GM12878 (cell line): ENCODE data around the gene EGFR. TPM values are rescaled to one million over a fixed set of nuclear protein-coding genes. Genes with fewer than 3 reads are reported as not detected.

Experiments used
- ATAC-seq: fragments of 200-7000 bp; cut with Tn5 transposase; 3 replicates; pipeline ENCODE4 v1.9.1; 2020; ENCODE audit warnings: mild to moderate bottlenecking, moderate library complexity
- BruUV-seq: library from RNA; stranded (reverse); fragments of 400-500 nt; replicated peaks from 2 replicates; lab custom pipeline; 2021; lab: Mats Ljungman, UMichigan
- CTCF ChIA-PET: fragments of 300-600 bp; sonication (Branson Sonifier 250); formaldehyde crosslinking; extraction: SDS; loops from one replicate; lab custom pipeline; 2021; ENCODE audit warnings: inconsistent platforms; lab: Yijun Ruan, JAX
- POLR2A ChIA-PET: fragments of 350-600 bp; formaldehyde crosslinking; extraction: SDS; loops from one replicate; lab custom pipeline; 2021; ENCODE audit warnings: inconsistent platforms; lab: Charles Lee
- RAD21 ChIA-PET: fragments of 300-600 bp; sonication (Branson Sonifier 250); formaldehyde crosslinking; loops from one replicate; lab custom pipeline; 2023; ENCODE audit warnings: antibody characterized with exemption; ENCODE audit not compliant: unreplicated experiment; lab: Charles Lee
- SMC1A ChIA-PET: fragments of 300-600 bp; sonication (Branson Sonifier 250); formaldehyde crosslinking; loops from one replicate; lab custom pipeline; 2023; ENCODE audit not compliant: unreplicated experiment, uncharacterized antibody; lab: Charles Lee
- DNase-seq: peaks from one replicate; pipeline ENCODE4 v3.0.0-alpha.2; 2011; ENCODE audit warnings: low read depth, low spot score
- FAIRE-seq: peaks from 3 replicates; lab custom pipeline; 2011; peaks lifted over from hg19 to GRCh38; lab: Jason Lieb, UNC
- H2AFZ ChIP-seq: 2 replicates; pipeline ENCODE4 v1.6.0; 2011; ENCODE audit warnings: low read depth, low read length, control low read depth; ENCODE audit not compliant: control insufficient read depth
- H3K27ac ChIP-seq: 2 replicates; pipeline ENCODE4 v1.5.1; 2011; ENCODE audit warnings: control low read depth; ENCODE audit not compliant: control insufficient read depth, insufficient read depth
- H3K27me3 ChIP-seq, 2 experiments: replicated peaks in 1 of 2; 2 replicates each; pipeline versions ENCODE4 v1.6.0 to v1.6.1; 2011; ENCODE audit warnings: low read length in 1 of 2; ENCODE audit not compliant: control insufficient read depth in 2 of 2, insufficient read depth in 2 of 2
- H3K36me3 ChIP-seq, 2 experiments: 2 replicates each; pipeline ENCODE4 v1.5.1; 2011; ENCODE audit warnings: low read length in 1 of 2; ENCODE audit not compliant: control insufficient read depth in 2 of 2, insufficient read depth in 2 of 2
- H3K4me1 ChIP-seq: 2 replicates; pipeline ENCODE4 v1.6.1; 2011; ENCODE audit warnings: mild to moderate bottlenecking, low read length, moderate library complexity, mixed read lengths; ENCODE audit not compliant: control insufficient read depth, insufficient read depth
- H3K4me2 ChIP-seq: 2 replicates; pipeline ENCODE4 v1.6.0; 2011; ENCODE audit warnings: control low read depth; ENCODE audit not compliant: control insufficient read depth, insufficient read depth
- H3K4me3 ChIP-seq: fragments of 200-600 bp; sonication (generic); 2 replicates; pipeline ENCODE4 v1.5.1; 2016
- H3K79me2 ChIP-seq: 2 replicates; pipeline ENCODE4 v1.6.0; 2011; ENCODE audit warnings: low read length; ENCODE audit not compliant: control insufficient read depth, insufficient read depth
- H3K9ac ChIP-seq: 2 replicates; pipeline ENCODE4 v1.8.0; 2011; ENCODE audit warnings: low read length, control low read depth, mixed read lengths; ENCODE audit not compliant: control insufficient read depth, insufficient read depth
- H3K9me3 ChIP-seq: replicated peaks from 3 replicates; pipeline ENCODE4 v1.5.1; 2011; ENCODE audit warnings: mild to moderate bottlenecking, low read length; ENCODE audit not compliant: control insufficient read depth, insufficient read depth
- H4K20me1 ChIP-seq: 2 replicates; pipeline ENCODE4 v1.6.0; 2011; ENCODE audit not compliant: control insufficient read depth, insufficient read depth
- CBFB ChIP-seq: IDR thresholded peaks from 2 replicates; pipeline ENCODE4 v1.6.1; 2016; ENCODE audit warnings: antibody characterized with exemption, low read depth
- CHD2 ChIP-seq: IDR thresholded peaks from 2 replicates; pipeline ENCODE4 v1.6.1; 2011; ENCODE audit warnings: low read depth, low read length, improper control_type of control experiment, borderline replicate concordance
- EP300 ChIP-seq, 2 experiments: fragments of 150-350 bp in 1 of 2; IDR thresholded peaks; 2 replicates each; pipeline ENCODE4 v1.6.1; 2011 to 2012; ENCODE audit warnings: low read depth in 2 of 2, low read length in 2 of 2, borderline replicate concordance in 1 of 2, improper control_type of control experiment in 1 of 2, inconsistent platforms in 1 of 2; ENCODE audit not compliant: control insufficient read depth in 1 of 2
- IRF4 ChIP-seq: IDR thresholded peaks from 2 replicates; pipeline ENCODE4 v1.6.1; 2011; ENCODE audit warnings: low read depth, low read length
- NRF1 ChIP-seq: conservative IDR thresholded peaks from 2 replicates; pipeline ENCODE4 v1.6.1; 2011; ENCODE audit warnings: mild to moderate bottlenecking, low read depth, low read length, improper control_type of control experiment
- PML ChIP-seq: IDR thresholded peaks from 2 replicates; pipeline ENCODE4 v1.6.1; 2012; ENCODE audit warnings: low read length, inconsistent platforms
- RELA ChIP-seq: fragments of 450-650 bp; IDR thresholded peaks from 2 replicates; pipeline ENCODE4 v1.8.0; 2014; ENCODE audit warnings: borderline replicate concordance; ENCODE audit not compliant: partially characterized antibody
- RFX5 ChIP-seq: IDR thresholded peaks from 2 replicates; pipeline ENCODE4 v1.6.1; 2011; ENCODE audit warnings: low read depth, low read length, improper control_type of control experiment
- SMAD1 ChIP-seq: fragments of 450-650 bp; IDR thresholded peaks from 2 replicates; pipeline ENCODE4 v1.6.1; 2018; ENCODE audit warnings: mild to moderate bottlenecking, low read depth; ENCODE audit not compliant: partially characterized antibody
- SREBF2 ChIP-seq: IDR thresholded peaks from 2 replicates; pipeline ENCODE4 v1.6.1; 2012; ENCODE audit warnings: mild to moderate bottlenecking, low read length
- STAT3 ChIP-seq: IDR thresholded peaks from 2 replicates; pipeline ENCODE4 v1.6.1; 2011; ENCODE audit warnings: low read depth, low read length, improper control_type of control experiment
- TBL1XR1 ChIP-seq: IDR thresholded peaks from 2 replicates; pipeline ENCODE4 v1.6.1; 2012; ENCODE audit warnings: low read depth, low read length, improper control_type of control experiment
- YY1 ChIP-seq: IDR thresholded peaks from 2 replicates; pipeline ENCODE4 v1.6.1; 2011; ENCODE audit warnings: low read depth, mild to moderate bottlenecking, low read length
- ZSCAN29 ChIP-seq: fragments of 450-650 bp; IDR thresholded peaks from 2 replicates; pipeline ENCODE4 v1.6.1; 2017; ENCODE audit warnings: mild to moderate bottlenecking, moderate library complexity
- WGBS: methylation state at CpG from one replicate; pipeline ENCODE4 v1.1.6; 2016; ENCODE audit warnings: low lambda C conversion rate; ENCODE audit not compliant: insufficient replicate concordance, insufficient coverage; ENCODE audit errors: missing lambda C conversion rate; 5-methylcytosine and 5-hydroxymethylcytosine counted together
- in situ Hi-C: fragments of 300-500 bp; cut with MboI; formaldehyde crosslinking; loops from 9 replicates; pipeline ENCODE4 v1.14.3; 2018; ENCODE audit warnings: mixed read lengths
- intact Hi-C: fragments of 100-400 bp; cut with micrococcal nuclease; formaldehyde crosslinking; loops from one replicate; pipeline ENCODE4 v1.14.2; 2022; ENCODE audit not compliant: unreplicated experiment
- polyA plus RNA-seq, 11 experiments: library from polyadenylated mRNA; depleted of rRNA in 4 of 11; unstranded in 6 of 11; stranded (reverse) in 5 of 11; fragments of >200 nt; fragmentation: Nextera tagmentation in 4 of 11; fragmentation: Illumina TruSeq in 1 of 11; extraction: Ambion mirVana in 4 of 11; extraction: Trizol in 1 of 11; gene quantifications; 1 replicate in 1 of 11; 2 replicates in 10 of 11; pipeline versions ENCODE4 v1.2.1 to v1.2.3, GENCODE V29; 2011 to 2016; ENCODE audit warnings: inconsistent platforms in 2 of 11, missing spikeins in 2 of 11, low read depth in 1 of 11
- total RNA-seq, 4 experiments: library from RNA; depleted of rRNA in 3 of 4; stranded (reverse); fragments of >200 nt in 3 of 4; fragmentation: Illumina TruSeq in 1 of 4; extraction: Trizol in 1 of 4; gene quantifications; 2 replicates each; pipeline versions ENCODE4 v1.2.1 to v1.2.3, GENCODE V29; 2013 to 2021

The EGFR gene
- total and polyA plus RNA-seq, 10 of the 15 experiments (the other 5 are each of a cell fraction or from before 2014, with no cell fraction given): 0.01 to 0.31 TPM; not detected in 8

- intact Hi-C loops (no loop called here), in situ Hi-C loops (no loop called here)
- Histone ChIP-seq H3K36me3 (no peaks in the 10 kb centered on the region), H3K79me2 (no peaks in the 10 kb centered on the region), H4K20me1 (no peaks in the 10 kb centered on the region), H3K4me2 (no peak overlapping the region), H3K4me1 (no peaks in the 10 kb centered on the region), H3K4me3 (no peak overlapping the region), H3K9ac (no peak overlapping the region), H2AFZ (no peak overlapping the region), H3K27me3 (no peaks in the 10 kb centered on the region), H3K27ac (no peak overlapping the region), H3K9me3 (no peaks in the 10 kb centered on the region)
- RAD21 ChIA-PET: no interaction called here
- WGBS: 45% methylated on average over 4 of the region's 4 CpGs
- BruUV-seq: no TSS peak
- ATAC-seq (no peak), FAIRE-seq (peak; percentile 27), DNase-seq (no peak)
- POLR2A ChIA-PET: interaction anchor here (0.6 kb wide), 1 partner anchor 8 kb away, joined by 4 read pairs; no protein-coding TSS in a partner anchor
- TF ChIP-seq EP300 (IDR thresholded peaks at IDR 0.05; ENCODE audit: borderline replicate concordance in 1 of 2, control insufficient read depth in 1 of 2, low read depth in 2 of 2, low read length in 2 of 2) (no peak), YY1 (no peak), STAT3 (no peak), NRF1 (no peak), SREBF2 (no peak), TBL1XR1 (no peak), SMAD1 (no peak), IRF4 (no peak), PML (no peak), RELA (no peak), CHD2 (no peak), RFX5 (no peak), CBFB (no peak), ZSCAN29 (no peak)
- CTCF ChIA-PET: no interaction called here
- SMC1A ChIA-PET: no interaction called here
Measured at GRCh38 chr7:55095672-55096071, 76.9 kb downstream of the EGFR start.
